Measurements from ENCODE around the gene COL4A5.

- TF ChIP-seq, protein P1, sequence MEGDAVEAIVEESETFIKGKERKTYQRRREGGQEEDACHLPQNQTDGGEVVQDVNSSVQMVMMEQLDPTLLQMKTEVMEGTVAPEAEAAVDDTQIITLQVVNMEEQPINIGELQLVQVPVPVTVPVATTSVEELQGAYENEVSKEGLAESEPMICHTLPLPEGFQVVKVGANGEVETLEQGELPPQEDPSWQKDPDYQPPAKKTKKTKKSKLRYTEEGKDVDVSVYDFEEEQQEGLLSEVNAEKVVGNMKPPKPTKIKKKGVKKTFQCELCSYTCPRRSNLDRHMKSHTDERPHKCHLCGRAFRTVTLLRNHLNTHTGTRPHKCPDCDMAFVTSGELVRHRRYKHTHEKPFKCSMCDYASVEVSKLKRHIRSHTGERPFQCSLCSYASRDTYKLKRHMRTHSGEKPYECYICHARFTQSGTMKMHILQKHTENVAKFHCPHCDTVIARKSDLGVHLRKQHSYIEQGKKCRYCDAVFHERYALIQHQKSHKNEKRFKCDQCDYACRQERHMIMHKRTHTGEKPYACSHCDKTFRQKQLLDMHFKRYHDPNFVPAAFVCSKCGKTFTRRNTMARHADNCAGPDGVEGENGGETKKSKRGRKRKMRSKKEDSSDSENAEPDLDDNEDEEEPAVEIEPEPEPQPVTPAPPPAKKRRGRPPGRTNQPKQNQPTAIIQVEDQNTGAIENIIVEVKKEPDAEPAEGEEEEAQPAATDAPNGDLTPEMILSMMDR (IDR thresholded peaks at IDR 0.05), result no peak
- TF ChIP-seq POLR2A (IDR thresholded peaks at IDR 0.05), result no peak
Measured at GRCh38 chrX:108415146-108415545, 24.5 kb upstream of the COL4A5 start.
